GM18526 (cell line): ENCODE results near the gene RSBN1.

Experiments used
- POLR2A ChIP-seq: IDR thresholded peaks from 3 replicates; pipeline ENCODE4 v1.6.1; 2011; ENCODE audit not compliant: insufficient read length; ENCODE audit errors: extremely low read depth

The RSBN1 gene

DNA sequence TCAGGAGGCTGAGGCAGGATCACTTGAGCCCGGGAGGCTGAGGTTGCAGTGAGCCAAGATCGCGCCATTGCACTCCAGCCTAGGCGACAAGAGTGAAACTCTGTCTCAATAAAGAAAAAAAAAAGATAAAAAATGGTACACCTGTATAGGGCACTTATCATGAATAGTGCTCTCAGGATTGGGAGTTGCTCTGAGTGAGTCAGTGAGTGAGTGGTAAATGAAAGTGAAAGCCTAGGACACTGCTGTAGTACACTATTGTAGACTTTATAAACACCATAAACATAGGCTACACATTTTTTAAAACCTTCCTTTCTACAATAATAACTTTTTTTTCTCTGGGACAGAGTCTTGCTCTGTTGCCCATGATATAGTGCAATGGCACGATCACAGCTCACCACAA is 69.8 kb downstream of the RSBN1 start:
- TF ChIP-seq POLR2A, result no peak

DNA sequence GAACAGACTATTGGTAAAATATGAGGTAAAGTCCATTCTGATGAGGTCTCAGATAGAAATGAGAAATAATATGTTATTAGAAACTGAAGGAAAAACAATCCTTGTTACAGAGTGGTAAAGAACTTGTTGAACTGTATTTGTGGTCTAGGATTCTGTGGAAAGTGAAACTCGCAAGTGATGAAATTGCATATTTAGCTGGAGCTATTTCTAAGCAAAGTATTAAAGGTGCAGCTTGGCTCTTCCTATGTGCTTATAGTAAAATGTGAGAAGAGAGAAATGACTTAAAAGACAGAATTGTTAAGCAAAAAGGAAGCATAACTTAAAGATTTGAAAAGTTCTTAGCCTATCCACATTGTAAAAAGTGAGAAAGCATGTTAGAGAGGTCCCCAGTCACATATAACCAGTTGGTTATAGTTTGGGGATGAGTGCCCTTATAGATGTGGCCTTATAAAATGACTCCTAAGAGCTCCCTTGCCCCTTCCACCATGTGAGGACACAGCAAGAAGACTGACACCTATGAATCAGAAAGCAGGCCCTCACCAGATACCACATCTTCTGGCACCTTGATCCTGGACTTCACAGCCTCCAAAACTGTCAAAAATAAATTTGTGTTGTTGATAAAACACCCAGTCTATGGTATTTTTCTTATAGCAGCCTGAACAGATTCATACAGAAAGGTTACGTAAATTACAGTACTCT is 77.8 kb downstream of the RSBN1 start:
- TF ChIP-seq POLR2A, result no peak

DNA sequence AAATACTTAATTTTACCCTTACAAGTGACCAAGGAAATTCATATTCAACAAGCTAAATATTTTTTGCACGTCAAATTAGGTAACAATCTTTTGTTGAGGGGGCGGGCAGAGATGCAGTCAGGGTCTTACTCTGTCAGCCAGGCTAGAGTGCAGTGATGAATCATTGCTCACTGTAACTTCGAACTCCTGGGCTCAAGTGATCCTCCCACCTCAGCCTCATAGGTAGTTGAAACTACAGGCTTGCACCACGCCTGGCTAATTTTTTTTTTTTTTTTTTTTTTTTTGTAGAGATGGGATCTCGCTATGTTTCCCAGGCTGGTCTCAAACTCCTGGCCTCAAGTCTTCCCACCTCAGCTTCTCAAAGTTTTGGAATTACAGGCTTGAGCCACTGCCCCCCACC is 79.5 kb downstream of the RSBN1 start:
- TF ChIP-seq POLR2A, result no peak

DNA sequence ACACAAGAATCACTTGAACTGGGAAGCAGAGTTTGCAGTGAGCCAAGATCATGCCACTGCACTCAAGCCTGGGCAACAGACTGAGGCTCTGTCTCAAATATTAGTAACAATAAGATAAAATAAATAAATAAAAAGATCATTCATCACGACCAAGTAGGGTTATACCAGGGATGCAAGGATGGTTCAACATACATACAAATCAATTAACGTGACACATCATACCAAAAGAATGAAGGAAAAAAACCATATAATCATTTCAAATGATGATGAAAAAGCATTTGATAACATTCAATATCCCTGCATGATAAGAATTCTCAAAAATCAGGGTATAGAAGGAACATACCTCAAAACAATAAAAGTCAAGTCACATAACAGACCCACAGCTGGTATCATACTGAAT is 91.3 kb downstream of the RSBN1 start:
- TF ChIP-seq POLR2A, result no peak

DNA sequence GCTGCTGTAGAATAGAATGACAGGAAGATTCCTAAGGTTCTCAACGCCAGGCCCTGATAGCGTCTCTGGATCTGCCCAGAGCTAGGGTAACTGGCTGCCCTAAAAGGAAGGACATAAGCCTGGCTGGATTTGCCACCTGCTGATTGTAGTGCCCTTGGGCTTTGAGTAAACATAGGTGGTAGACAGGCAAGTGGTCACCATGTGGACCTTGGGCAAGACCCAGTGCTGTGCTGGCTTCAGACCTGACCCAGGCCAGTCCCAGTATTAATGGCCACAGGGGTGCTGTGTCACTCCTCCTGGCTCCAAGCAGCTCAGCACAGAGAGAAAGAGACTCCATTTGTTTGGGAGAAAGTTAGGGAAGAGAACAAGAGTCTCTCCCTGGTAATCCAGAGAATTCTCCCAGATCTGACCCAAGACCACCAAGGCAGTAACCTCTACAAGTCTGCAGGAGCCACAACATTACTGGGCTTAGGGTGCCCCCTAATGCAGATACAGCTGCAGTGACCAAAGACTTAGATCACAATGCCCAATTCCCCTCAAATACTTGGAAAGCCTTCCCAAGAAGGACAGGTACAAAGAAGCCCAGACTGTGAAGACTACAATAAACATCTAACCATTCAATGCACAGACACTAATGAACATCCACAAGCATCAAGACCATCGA is 97.5 kb downstream of the RSBN1 start:
- no peak for TF ChIP-seq POLR2A
